Measurements from ENCODE around the gene DCLK2.
A peak's percentile ranks its signal among the peaks of the same experiment; 100 is the strongest.

The DCLK2 gene

GRCh38 chr4:150209140-150209829 is 131.0 kb downstream of the DCLK2 start:
- no peak for DNase-seq (ENCODE audit: low spot score)

GRCh38 chr4:150211016-150211415 is 132.8 kb downstream of the DCLK2 start:
- peak; percentile 68 for DNase-seq (ENCODE audit: low spot score)

GRCh38 chr4:150211799-150212445 is 133.7 kb downstream of the DCLK2 start:
- DNase-seq (ENCODE audit: low spot score) = no peak

- DNase-seq (ENCODE audit: low spot score) = no peak
Observed at GRCh38 chr4:150212485-150212884, 134.2 kb downstream of the DCLK2 start.

- DNase-seq (ENCODE audit: low spot score) = no peak
Observed at GRCh38 chr4:150212927-150213326, 134.7 kb downstream of the DCLK2 start.

- DNase-seq (ENCODE audit: low spot score) = no peak
Observed at GRCh38 chr4:150215601-150216000, 137.4 kb downstream of the DCLK2 start.

GRCh38 chr4:150216726-150217125 is 138.5 kb downstream of the DCLK2 start:
- DNase-seq (ENCODE audit: low spot score) = peak; percentile 85

GRCh38 chr4:150217192-150217591 is 138.9 kb downstream of the DCLK2 start:
- peak; percentile 87 for DNase-seq (ENCODE audit: low spot score)

GRCh38 chr4:150217808-150218207 is 139.6 kb downstream of the DCLK2 start:
- no peak for DNase-seq (ENCODE audit: low spot score)

GRCh38 chr4:150218447-150218846 is 140.2 kb downstream of the DCLK2 start:
- DNase-seq (ENCODE audit: low spot score) = no peak

- no peak for DNase-seq (ENCODE audit: low spot score)
Observed at GRCh38 chr4:150219841-150220240, 141.6 kb downstream of the DCLK2 start.

GRCh38 chr4:150224896-150225591 is 146.8 kb downstream of the DCLK2 start:
- no peak for DNase-seq (ENCODE audit: low spot score)

- no peak for DNase-seq (ENCODE audit: low spot score)
Observed at GRCh38 chr4:150229520-150229919, 151.3 kb downstream of the DCLK2 start.

GRCh38 chr4:150230561-150230960 is 152.3 kb downstream of the DCLK2 start:
- no peak for DNase-seq (ENCODE audit: low spot score)

- DNase-seq (ENCODE audit: low spot score) = peak; percentile 34
Observed at GRCh38 chr4:150231107-150231770, 153.0 kb downstream of the DCLK2 start.

GRCh38 chr4:150232029-150232428 is 153.8 kb downstream of the DCLK2 start:
- no peak for DNase-seq (ENCODE audit: low spot score)

GRCh38 chr4:150234246-150234645 is 156.0 kb downstream of the DCLK2 start:
- no peak for DNase-seq (ENCODE audit: low spot score)

- no peak for DNase-seq (ENCODE audit: low spot score)
Observed at GRCh38 chr4:150235317-150235716, 157.1 kb downstream of the DCLK2 start.

GRCh38 chr4:150235808-150236271 is 157.6 kb downstream of the DCLK2 start:
- DNase-seq (ENCODE audit: low spot score) = no peak

- no peak for DNase-seq (ENCODE audit: low spot score)
Observed at GRCh38 chr4:150236626-150237025, 158.4 kb downstream of the DCLK2 start.

- DNase-seq (ENCODE audit: low spot score) = no peak
Observed at GRCh38 chr4:150237110-150237872, 159.0 kb downstream of the DCLK2 start.

GRCh38 chr4:150238591-150238990 is 160.3 kb downstream of the DCLK2 start:
- DNase-seq (ENCODE audit: low spot score) = no peak
